Dermis blood vessel endothelial cell (primary cell): Measurements from ENCODE around the gene HNF4A. TPM values are rescaled to one million over a fixed set of nuclear protein-coding genes. Genes with fewer than 3 reads are reported as not detected.
"Not testable (repeated sequence)": the region's sequence is repeated elsewhere in the genome, so short reads cannot be mapped to it uniquely, and the experiment has no call there.

Experiments
- DNase-seq: peaks from one replicate; pipeline ENCODE4 v3.0.0; 2010
- total RNA-seq: library from RNA; depleted of rRNA; stranded (reverse); fragments of >200 nt; gene quantifications from 2 replicates; pipeline ENCODE4 v1.2.3, GENCODE V29; 2014

Gene HNF4A
- total RNA-seq, 1 donor from 2014 or later: not detected

- not testable (repeated sequence) for DNase-seq
Measured at GRCh38 chr20:44345941-44346340, 9.6 kb upstream of the HNF4A start.

DNA sequence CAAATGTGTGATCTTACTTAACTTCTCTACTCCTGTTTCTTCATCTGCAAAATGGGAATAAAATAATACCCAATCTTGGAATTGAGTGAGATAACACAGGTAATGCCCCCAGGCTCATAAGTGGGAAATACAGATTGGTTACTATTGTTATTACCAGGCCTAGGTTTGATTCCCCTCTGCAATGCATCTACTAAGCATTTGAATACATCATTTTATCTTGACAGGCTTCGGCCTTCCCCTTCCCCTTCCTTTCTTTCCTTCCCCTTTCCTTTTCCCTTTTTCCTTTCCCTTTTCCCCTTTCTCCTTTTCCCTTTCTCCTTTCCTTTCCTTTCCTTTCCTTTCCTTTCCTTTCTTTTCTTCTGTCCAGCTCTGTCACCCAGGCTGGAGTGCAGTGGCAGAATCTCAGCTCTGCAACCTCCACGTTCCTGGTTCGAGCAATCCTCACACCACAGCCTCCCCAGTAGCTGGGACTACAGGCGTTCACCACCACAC is 7.3 kb upstream of the HNF4A start:
- DNase-seq: no peak

GRCh38 chr20:44349349-44349748 is 6.2 kb upstream of the HNF4A start:
- DNase-seq: no peak

DNA sequence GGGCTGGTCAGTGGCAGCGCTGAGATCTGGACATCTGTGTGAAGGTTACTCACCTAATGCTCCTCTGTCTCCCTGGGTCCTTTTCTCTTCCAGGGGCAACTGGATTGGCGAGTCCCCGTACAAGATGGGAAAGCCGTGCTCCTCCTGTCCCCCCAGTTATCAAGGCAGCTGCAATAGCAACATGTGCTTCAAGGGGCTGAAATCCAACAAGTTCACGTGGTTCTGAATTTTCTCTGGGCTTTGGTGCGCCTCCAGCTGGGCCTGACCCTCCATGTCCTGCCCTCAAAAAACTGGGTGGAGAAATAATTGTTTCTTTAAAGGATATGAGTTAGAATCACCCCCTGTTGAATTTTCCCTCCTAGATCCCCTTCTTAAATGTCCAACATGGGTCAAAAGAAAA is 4.9 kb upstream of the HNF4A start:
- no peak for DNase-seq

DNA sequence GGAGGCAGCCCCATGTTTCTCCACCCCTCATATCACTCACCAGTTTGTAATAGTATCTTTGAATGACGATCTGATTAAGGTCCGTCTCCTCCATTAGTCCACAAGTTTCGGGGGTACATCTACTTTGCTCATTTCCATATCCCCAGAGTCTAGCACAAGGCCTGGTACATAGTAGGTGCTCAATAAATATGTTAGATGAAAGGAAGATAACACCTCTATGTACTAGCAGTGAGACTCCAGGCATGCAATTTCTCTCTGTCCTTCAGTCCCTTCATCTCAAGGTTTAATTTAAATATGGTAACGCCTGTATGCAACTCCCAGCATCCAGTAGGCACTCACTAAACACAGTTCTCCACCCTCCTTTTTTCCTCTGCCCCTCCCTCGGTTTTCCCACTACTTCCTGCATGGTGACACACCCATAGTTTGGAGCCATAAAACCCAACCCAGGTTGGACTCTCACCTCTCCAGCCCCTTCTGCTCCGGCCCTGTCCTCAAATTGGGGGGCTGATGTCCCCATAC is 461 bp upstream of the HNF4A start:
- DNase-seq: no peak

DNA sequence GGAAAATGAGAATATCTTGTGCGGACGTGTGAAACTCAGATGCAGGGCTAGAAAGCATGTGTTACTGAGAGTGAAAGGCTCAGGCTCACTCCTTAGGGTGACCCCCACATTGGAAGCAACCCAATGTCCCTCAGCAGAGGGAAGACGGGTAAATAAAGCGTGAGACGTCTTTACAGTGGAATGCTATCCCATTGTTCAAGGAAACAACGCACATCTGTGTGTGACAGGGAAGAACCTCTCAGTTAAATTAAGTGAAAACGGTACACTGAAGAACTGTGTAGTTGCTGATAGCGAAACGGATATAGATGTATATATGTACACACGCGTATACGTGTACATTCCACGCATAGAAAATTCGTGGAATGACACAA is 839 bp downstream of the HNF4A start:
- no peak for DNase-seq

- DNase-seq: no peak
Measured at GRCh38 chr20:44357020-44357419, 1.5 kb downstream of the HNF4A start.

DNA sequence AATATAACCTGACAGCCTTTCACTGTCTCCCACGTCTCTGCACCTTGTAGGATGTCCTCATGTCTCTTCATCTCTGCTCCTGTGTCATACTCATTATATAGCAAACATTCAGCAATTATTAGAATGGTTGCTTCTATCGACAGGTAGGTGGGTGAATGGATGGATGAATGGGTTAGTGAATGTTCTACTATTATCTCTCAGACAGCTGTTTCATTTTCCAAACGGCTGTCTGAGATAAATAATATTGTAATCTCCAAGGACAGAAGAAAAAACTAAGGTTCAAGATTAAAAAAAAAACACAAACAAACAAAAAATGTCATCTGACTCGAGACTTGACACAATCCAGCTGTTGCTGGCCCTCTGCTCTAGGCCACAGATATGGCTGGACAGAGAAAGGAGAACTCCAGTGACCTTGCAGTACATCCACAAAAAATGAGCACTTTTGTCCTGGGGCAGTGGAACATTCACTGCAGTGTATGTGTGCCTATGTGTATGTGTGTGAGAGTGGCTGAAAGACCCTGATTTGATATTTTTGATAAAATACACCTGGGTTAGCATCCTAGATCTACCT is 2.1 kb downstream of the HNF4A start:
- DNase-seq: no peak

DNA sequence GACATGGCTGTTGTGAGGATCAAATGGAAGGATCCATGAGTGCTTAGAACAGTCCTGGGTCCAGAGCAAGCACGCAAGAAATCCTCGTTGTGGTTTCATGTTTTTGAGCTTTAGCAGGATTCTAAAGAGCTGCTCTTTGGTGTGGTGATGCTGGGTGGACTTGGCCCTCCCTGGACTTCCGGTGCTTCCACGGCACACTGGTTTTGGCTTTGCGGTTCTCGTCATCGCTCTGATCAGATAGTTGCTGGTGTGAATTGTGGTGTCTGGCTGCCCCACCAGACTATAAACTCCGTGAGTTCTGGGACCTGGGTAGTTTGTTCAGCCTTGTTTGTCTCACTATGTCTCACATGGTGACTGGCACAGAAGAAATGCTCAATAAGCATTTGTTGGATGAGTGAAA is 3.3 kb downstream of the HNF4A start:
- DNase-seq: no peak

- no peak for DNase-seq
Measured at GRCh38 chr20:44360221-44360620, 4.7 kb downstream of the HNF4A start.

GRCh38 chr20:44361021-44361420 is 5.5 kb downstream of the HNF4A start:
- DNase-seq: no peak

DNA sequence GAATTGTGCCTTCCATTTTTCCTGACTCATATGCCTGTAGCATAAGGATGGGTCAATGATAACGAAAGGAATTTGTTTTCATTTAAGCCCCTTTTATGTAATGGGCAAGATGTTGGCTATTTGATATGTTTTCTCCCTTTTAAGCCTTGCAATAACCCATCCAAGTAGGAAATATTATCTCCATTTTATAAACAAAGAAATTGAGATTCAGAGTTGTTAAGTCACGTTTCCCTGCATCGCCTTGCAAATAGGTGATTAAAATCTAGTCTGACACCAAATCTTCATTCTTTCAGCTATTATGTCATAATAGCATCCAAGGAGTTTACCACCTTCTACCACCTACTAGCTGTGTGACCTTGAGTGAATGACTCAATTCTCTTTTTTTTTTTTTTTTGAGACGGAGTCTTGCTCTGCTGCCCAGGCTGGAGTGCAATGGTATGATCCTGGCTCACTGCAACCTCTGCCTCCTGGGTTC is 7.0 kb downstream of the HNF4A start:
- DNase-seq: no peak

- DNase-seq: no peak
Measured at GRCh38 chr20:44364068-44364467, 8.6 kb downstream of the HNF4A start.

GRCh38 chr20:44364780-44365179 is 9.3 kb downstream of the HNF4A start:
- DNase-seq: no peak

- DNase-seq: no peak
Measured at GRCh38 chr20:44367746-44368145, 12.2 kb downstream of the HNF4A start.

- DNase-seq: no peak
Measured at GRCh38 chr20:44370639-44371218, 15.2 kb downstream of the HNF4A start.

DNA sequence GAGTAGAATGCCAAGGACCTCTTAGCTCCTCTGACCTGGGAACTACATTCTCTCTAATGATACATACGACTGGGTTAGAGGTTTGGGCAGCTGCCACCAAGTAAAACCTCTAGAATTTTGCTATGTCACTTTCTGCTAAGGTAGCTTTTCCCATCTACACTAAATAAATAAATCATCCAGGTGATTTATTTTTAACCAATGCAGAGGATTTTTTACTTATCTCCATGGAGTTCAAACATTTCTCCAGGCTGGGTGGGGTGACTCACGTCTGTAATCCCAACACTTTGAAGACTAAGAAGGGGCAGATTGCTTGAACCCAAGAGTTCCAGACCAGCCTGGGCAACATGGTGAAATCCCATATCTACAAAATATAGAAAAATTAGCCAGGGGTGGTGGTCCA is 27.1 kb downstream of the HNF4A start:
- no peak for DNase-seq

GRCh38 chr20:44384423-44385027 is 29.0 kb downstream of the HNF4A start:
- peak; percentile 77 for DNase-seq

GRCh38 chr20:44388466-44389023 is 33.0 kb downstream of the HNF4A start:
- peak; percentile 75 for DNase-seq

GRCh38 chr20:44389871-44390270 is 34.4 kb downstream of the HNF4A start:
- no peak for DNase-seq

DNA sequence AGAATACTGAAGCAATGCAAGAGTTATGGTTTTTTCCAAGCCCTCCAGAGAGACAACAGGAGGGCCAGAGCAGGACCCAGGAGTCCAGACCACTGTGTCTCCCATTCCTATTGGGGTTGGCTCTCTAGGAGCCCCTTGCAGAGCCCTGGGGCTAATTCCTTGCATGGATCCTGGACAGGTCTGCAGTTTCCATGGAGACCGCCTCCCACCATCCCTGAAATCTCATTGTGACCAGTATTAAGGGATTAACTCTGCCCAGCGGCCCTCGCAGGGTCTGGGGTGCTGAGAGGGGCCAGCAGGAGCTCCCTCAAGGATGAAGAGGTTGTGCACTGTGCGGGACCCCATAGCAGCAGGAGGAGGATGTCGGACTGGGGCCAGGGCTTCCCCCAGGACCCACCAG is 34.8 kb downstream of the HNF4A start:
- no peak for DNase-seq

- DNase-seq: no peak
Measured at GRCh38 chr20:44392088-44392775, 36.7 kb downstream of the HNF4A start.
